Medulla oblongata (tissue), 1 donor: Measurements from ENCODE around the gene POMT1.
"Not testable (repeated sequence)": the region's sequence is repeated elsewhere in the genome, so short reads cannot be mapped to it uniquely, and the experiment has no call there.

Source experiments
- DNase-seq: peaks from one replicate; pipeline ENCODE4 v3.0.0-alpha.2; 2015; ENCODE audit errors: extremely low spot score

Gene POMT1

DNA sequence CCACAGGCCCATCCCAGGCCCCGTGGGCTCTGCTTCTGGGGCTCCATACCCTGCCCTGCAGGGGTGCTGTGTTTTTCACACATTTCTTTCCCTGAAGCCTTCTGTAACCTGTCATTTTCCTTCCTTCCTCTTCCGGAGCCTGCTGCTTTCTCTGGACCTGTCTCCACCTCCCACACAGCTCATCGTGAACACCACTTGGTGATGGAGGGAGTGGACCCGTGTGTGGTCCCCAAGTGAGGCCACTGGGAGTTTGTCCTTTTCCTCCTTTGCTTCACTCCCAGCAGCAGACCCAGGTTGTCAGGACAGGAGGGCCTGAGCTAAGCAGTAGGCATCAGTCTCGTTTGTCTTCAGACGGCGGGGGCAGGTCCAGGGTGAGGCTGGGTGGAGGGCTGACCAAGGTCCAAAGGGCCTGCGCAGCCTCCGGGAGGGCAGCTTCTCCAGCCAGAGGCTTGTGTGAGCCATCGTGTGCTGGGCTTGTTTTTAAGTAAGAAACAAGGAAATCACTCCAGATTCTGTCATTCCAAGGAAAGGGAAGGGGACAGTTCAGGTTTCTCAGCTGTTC lies 5.8 kb upstream of the POMT1 start:
- DNase-seq: no peak

- no peak for DNase-seq
These were observed 3.4 kb upstream of the POMT1 start for GRCh38 chr9:131499254-131499767.

DNA sequence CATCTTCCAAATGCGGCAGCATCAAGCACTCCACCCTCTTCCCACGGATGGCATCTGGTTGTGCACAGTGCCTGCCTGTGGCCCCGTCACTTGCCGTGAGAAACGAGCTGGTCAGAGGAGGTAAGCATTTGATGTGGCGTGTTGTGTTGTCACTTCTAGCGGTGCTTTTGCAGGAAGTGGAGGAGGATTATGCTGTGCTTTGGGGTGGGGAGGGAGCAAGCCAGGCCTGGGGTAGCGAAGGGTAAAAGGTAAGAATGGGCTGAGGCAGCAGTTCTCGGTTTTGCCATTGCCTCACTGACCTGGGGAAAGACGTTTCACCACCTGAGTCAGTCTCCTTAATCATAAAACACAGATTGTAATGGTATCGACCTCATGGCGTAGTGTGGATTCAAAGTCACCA lies 2.3 kb upstream of the POMT1 start:
- no peak for DNase-seq

DNA sequence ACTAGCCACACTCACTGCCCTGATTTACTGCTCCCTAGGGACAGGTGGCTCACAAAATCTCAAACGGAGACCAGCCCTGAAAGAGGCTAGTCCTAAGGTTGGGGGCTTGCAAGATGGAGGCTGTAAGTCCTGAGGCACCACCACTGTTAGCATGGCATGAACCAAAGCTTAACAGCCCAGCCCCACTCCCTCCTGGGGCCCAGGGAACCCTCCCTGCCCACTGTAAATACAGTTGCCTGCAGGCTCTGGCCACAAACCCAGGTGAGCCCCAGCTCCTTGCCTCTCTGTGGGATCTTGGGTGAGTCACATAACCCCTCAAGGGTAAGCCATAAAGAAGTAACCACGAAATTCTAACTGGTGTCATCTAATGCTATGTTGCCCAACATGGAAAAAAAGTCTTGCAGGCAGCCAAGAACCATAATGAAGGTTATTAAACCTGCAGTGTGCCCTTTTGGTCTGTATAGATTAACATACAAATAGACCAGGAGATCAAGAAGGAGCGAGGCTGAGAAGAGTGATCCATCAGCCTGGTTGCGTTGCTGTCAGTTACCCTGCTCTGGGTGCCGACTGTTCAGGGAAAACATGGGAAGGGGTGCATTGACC lies 1.7 kb upstream of the POMT1 start:
- no peak for DNase-seq

DNA sequence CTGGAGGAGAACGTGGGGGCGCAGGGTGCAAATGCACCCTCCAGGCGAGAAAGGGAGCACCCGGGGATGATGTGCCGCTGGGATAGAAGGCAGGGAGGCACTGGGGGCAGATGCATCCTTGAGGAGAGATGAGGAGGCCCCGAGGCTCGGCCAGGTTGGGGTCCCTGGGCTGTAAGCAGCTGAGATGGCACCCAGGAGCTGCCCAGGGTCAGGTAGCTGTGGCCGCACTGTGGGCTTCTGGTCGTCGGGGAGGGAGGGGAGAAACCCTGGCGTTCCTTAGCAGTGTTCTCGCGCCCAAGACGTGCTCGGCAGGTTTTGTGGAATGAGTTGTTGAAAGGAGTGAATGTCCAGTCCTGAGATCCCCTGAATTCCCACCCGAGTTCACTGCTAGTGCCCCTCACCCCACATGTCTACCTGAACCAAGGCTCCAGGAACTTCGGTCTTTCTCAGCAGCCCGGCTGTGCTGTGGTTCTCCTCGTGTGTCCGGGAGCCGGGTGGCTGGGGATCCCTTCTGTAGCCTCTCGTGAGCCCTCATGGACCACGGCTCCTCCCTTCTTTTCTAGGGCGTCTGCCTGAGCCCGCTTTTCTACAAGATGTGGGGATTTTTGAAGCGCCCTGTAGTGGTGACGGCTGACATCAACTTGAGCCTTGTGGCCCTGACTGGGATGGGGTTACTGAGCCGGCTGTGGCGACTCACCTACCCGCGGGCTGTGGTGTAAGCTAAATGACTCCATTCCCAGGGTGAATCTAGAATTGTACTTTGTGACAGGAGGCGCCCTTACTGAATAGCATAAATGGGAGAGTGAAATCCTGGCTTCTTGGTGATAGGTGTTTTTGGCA lies 1.1 kb downstream of the POMT1 start:
- DNase-seq: no peak

DNA sequence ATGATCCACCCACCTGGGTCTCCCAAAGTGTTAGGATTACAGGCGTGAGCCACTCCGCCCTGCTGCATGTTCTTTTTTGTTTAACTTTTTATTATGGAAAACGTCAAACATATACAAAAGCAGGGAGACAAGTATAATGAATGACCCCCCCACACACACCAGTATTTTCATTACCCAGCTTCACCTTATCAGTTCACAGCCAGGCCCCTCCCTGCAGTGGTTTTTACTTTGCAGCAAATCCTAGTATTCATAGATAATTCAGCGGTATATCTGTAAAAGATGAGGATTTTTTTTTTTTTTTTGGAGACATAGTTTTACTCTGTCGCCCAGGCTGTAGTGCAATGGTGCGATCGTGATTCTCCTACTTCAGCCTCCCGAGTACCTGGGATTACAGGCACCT lies 2.3 kb downstream of the POMT1 start:
- no peak for DNase-seq

- peak; percentile 28 for DNase-seq
These were observed 8.7 kb downstream of the POMT1 start for GRCh38 chr9:131511416-131511815.

DNA sequence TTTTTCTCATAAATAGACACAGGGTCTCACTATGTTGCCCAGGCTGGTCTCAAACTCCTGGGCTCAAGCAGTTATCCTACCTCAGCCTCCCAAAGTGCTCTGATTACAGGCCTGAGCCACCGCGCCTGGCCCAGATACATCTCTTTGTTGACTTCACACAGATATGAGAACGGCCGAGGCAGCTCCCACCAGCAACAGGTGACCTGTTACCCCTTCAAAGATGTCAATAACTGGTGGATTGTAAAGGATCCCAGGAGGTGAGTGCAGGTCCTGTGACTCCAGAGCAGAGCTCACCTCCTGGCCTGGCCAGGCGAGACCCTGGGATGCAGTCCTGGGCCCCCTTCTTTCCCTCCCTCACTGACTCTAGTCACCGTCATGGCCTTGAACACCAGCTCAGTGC lies 9.2 kb downstream of the POMT1 start:
- DNase-seq: no peak

DNA sequence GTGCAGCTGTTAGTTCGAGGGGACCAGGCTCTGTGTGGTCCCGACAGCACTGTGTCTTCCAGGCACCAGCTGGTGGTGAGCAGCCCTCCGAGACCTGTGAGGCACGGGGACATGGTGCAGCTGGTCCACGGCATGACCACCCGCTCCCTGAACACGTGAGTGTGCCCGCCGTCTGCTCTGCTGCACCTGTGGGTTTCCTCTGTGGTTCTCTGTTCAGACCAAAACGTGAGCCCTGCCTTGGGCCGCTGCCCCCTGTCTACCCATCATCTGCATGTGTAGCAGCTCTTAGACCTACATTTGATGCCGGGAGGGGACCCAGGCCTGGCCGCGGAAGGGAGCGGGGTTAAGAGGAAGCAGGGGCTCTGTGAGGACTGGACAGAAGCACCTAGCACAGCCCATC lies 10.5 kb downstream of the POMT1 start:
- DNase-seq: no peak

DNA sequence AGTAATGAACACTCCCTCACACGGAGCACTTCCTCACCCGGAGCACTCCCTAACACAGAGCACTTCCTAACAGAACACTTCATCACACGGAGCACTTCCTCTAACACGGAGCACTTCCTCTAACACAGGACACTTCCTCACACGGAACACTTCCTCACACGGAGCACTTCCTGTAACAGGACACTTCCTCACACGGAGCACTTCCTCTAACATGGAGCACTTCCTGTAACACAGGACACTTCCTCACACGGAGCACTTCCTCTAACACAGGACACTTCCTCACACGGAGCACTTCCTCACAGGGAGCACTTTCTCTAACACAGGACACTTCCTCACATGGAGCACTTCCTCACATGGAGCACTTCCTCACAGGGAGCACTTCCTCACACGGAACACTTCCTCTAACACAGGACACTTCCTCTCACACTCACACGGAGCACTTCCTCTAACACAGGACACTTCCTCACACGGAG lies 12.9 kb downstream of the POMT1 start:
- not testable (repeated sequence) for DNase-seq

GRCh38 chr9:131516100-131516499 lies 13.4 kb downstream of the POMT1 start:
- no peak for DNase-seq

DNA sequence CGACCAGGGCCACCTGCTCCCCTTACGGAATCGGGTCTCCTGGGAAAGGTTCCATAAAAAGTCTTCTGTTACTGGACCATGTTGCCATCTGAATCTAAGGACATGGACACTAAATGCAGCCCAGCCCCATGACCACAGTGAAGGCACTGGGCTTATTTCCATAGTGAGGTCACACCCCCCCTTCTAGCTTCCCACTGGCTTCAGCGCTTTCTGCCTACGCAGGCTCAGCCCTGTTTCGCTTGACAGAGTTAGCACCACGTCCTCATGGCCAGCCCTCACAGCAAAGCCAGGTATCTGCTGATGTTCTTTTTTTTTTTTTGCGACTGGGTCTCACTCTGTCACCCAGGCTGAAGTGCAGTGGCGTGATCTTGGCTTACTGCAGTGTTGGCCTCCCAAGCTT lies 14.2 kb downstream of the POMT1 start:
- DNase-seq: no peak

DNA sequence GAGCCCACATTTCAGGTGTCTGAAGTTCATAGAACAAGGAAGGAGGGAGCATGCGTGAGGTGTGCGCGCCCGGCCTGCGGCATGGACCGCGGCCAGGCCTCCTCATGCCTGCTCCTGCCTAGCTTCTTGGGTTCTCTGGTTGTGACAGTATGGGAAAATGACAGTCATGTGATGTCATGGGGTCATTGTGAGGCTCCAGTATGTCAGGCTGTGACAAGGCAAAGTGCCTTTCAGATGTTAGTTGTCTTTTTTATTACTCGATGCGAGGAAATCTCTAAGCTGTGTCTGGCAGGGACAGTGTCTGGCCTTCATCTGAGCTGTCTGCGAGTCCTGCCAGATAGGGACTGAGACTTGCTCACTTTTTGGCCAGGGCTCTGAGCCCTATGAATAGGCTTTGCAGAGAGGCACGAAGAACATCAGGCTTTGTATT lies 15.1 kb downstream of the POMT1 start:
- peak; percentile 80 for DNase-seq

DNA sequence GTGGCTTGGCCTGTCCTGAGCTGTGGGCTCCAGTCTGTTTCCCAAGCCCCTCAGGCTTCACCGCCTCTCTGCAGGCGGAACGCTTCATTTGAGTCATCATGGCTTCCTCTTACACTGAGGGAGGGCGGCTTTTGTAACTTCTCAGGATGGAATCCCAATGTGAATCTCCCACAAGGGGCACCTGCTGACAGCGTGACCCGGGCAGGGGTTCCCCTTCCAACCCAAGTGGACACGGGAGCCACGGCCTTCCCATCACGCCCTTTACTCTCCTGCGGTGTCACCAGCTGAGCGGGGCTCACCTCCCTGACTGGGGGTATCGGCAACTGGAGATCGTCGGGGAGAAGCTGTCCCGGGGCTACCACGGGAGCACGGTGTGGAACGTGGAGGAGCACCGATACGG lies 15.8 kb downstream of the POMT1 start:
- DNase-seq: no peak

DNA sequence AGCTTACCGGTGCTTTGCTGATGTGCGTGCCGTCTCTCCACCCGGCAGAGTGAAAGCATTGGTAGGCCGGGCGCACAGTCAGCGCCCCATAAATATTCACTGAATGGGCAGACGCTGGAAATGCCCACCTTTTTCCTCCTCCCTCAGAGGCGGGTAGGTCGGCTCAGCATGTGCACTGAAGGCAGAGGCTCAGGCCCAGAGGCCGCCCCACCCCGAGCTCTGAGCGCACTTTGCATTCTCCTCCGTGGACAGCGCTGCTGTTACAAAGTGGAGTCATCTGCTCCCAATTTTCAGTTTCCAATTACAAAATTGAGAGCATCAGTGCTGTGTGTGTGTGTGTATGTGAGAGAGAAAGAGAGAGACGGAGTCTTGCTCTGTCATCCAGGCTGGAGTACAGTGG lies 17.8 kb downstream of the POMT1 start:
- DNase-seq: no peak

DNA sequence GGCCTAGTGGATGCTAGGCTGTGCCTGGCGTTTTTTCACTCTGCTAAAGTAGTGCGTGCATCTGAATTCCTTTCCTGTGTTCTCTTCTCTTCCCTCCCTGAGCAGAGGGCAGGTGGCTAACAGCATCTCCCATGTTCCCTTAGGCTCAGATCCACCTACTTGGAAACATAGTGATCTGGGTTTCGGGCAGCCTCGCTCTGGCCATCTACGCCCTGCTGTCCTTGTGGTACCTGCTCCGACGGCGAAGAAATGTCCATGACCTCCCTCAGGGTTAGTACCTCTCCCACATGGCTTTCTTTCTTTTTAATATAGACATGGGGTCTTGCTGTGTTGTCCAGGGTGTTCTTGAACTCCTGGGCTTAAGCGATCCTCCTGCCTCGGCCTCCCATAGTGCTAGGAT lies 18.5 kb downstream of the POMT1 start:
- DNase-seq: no peak

GRCh38 chr9:131521822-131522221 lies 19.1 kb downstream of the POMT1 start:
- no peak for DNase-seq

DNA sequence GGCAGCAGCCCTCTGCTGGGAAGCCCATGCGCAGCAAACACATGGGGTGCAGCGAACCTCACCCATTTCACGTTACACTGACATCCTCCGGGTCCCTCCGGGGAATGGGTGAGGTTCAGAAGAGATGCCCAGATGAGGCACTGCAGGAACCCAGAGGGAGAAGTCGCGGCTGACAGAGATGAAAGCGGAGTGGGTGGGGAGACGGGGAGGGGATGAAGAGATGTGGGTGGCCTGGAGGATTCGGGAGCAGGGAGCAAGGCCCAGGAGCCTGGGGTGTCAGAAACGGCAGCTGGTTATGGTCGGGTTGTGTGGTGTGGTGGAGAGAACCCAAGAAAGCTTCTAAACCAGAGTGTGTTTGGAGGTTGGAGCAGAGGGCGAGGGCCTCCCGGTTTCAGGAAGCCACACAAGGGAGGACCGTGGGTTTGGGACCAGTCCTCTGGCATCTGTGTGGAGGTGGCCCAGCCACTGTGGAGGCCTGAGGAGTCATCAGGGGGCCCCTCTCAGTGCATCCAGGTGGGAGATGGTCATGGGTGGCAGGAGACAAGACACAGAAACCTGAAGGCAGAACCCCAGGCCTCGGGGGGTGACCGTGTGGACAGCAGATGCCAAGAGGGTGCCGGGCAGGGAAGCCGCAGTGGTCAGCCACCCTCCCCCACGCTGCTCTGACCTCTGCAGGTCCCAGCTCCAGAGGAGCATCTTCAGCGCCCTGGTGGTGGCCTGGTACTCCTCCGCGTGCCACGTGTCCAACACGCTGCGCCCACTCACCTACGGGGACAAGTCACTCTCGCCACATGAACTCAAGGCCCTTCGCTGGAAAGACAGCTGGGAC lies 19.8 kb downstream of the POMT1 start:
- DNase-seq: no peak

GRCh38 chr9:131523086-131523388 lies 20.3 kb downstream of the POMT1 start:
- no peak for DNase-seq

DNA sequence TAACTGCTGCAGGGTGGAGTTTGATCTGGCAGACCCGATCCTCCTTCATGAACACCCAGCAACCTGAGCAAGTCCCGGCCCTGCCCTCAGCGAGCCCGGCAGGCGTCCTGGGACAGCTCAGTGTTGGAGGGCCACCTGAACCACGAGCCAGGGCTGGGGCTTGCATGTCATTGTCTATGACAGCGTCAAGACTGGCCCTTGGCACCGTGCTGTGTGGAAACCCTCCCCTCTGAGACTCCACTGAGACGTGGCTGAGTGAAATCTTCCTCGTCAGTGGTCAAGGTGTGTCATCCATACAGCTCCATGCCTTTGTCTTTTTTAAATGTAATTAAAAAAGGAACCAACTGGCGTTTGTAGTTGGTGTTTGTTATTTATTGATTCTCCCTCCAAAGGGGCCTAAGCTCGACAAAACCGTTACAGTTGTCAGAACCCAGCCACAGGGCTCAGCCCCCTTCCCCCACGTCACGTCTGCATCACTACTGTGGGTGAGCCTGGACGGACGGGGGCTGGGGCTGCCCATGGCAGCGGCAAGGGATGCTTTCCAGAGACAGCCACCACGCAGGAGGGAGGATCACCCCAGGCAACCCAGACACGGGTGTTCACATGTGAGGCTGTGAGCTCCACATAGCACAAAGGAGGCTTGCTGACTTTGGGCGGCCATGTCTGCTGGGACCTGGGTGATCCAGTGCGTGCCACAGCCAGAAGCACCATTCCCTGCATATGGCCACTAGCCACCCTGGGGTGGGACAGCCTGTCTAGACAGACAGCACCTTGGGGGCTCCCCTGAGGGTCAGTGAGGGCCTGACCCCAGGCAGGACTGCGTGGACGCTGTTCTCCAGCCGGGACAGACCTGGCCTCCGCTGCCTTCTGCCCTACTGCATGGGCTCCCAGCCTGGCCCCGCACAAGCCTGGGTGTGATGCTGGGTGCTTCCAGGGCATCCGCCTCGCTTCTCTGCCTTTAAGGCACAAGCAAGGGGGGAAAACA lies 21.0 kb downstream of the POMT1 start:
- no peak for DNase-seq
